ENCODE data around the gene RPL39.

Gene RPL39

GRCh38 chrX:119757979-119758730 is 33.3 kb downstream of the RPL39 start, which contains the start of gene SOWAHD:
SOWAHD (plus strand) TSS chrX:119758588; CDS start chrX:119758668, 80 bp downstream.
- no peak within 1 kb of the TSS for H2AFZ ChIP-seq (ENCODE audit: low read length)
- TF ChIP-seq CTCF (conservative IDR thresholded peaks at IDR 0.05; ENCODE audit: low read length) (no peak), EZH2phosphoT487 (IDR thresholded peaks at IDR 0.05; ENCODE audit: borderline replicate concordance) (no peak)
- H3K4me3 ChIP-seq (ENCODE audit: low read length, poor library complexity, severe bottlenecking), result no peak within 1 kb of the TSS
- H3K9ac ChIP-seq (ENCODE audit: low read depth, low read length, poor library complexity, severe bottlenecking), result no peak within 1 kb of the TSS
- H3F3A ChIP-seq (ENCODE audit: low read depth), result no peaks in the 10 kb centered on the region
- no peaks in the 10 kb centered on the region for H3K27me3 ChIP-seq (ENCODE audit: insufficient read depth, low read length, poor library complexity, severe bottlenecking)
- H4K20me1 ChIP-seq (ENCODE audit: insufficient read depth, low read length, poor library complexity, severe bottlenecking), result no peaks in the 10 kb centered on the region
- no peaks in the 10 kb centered on the region for H3K36me3 ChIP-seq (ENCODE audit: insufficient read depth, low read length)
- no peaks in the 10 kb centered on the region for H3K9me2 ChIP-seq (replicated peaks; ENCODE audit: low read depth, low read length)
- H3K4me1 ChIP-seq (ENCODE audit: insufficient read depth, low read length, poor library complexity, severe bottlenecking), result no peaks in the 10 kb centered on the region
- H3K9me3 ChIP-seq (ENCODE audit: insufficient read depth, low read depth, low read length), result no peaks in the 10 kb centered on the region
- H3K79me2 ChIP-seq (ENCODE audit: insufficient read depth, low read length), result no peaks in the 10 kb centered on the region
- no peak within 1 kb of the TSS for H3K4me2 ChIP-seq (ENCODE audit: low read depth, low read length, poor library complexity, severe bottlenecking)

GRCh38 chrX:119757646-119757978 is 33.8 kb downstream of the RPL39 start:
- TF ChIP-seq CTCF (conservative IDR thresholded peaks at IDR 0.05; ENCODE audit: low read length) (no peak), EZH2phosphoT487 (IDR thresholded peaks at IDR 0.05; ENCODE audit: borderline replicate concordance) (no peak)
- no peaks in the 10 kb centered on the region for H3K9me3 ChIP-seq (ENCODE audit: insufficient read depth, low read depth, low read length)
- H3K79me2 ChIP-seq (ENCODE audit: insufficient read depth, low read length), result no peaks in the 10 kb centered on the region
- H3K9ac ChIP-seq (ENCODE audit: low read depth, low read length, poor library complexity, severe bottlenecking), result no peak overlapping the region
- H3F3A ChIP-seq (ENCODE audit: low read depth), result no peaks in the 10 kb centered on the region
- no peaks in the 10 kb centered on the region for H3K27me3 ChIP-seq (ENCODE audit: insufficient read depth, low read length, poor library complexity, severe bottlenecking)
- H2AFZ ChIP-seq (ENCODE audit: low read length), result no peak overlapping the region
- H3K4me1 ChIP-seq (ENCODE audit: insufficient read depth, low read length, poor library complexity, severe bottlenecking), result no peaks in the 10 kb centered on the region
- H3K4me2 ChIP-seq (ENCODE audit: low read depth, low read length, poor library complexity, severe bottlenecking), result no peak overlapping the region
- H3K9me2 ChIP-seq (replicated peaks; ENCODE audit: low read depth, low read length), result no peaks in the 10 kb centered on the region
- H3K36me3 ChIP-seq (ENCODE audit: insufficient read depth, low read length), result no peaks in the 10 kb centered on the region
- H4K20me1 ChIP-seq (ENCODE audit: insufficient read depth, low read length, poor library complexity, severe bottlenecking), result no peaks in the 10 kb centered on the region
- H3K4me3 ChIP-seq (ENCODE audit: low read length, poor library complexity, severe bottlenecking), result no peak overlapping the region

GRCh38 chrX:119756926-119757635 is 34.3 kb downstream of the RPL39 start:
- Histone ChIP-seq H4K20me1 (ENCODE audit: insufficient read depth, low read length, poor library complexity, severe bottlenecking) (no peaks in the 10 kb centered on the region), H3K4me3 (ENCODE audit: low read length, poor library complexity, severe bottlenecking) (no peak overlapping the region), H3K4me1 (ENCODE audit: insufficient read depth, low read length, poor library complexity, severe bottlenecking) (no peaks in the 10 kb centered on the region), H3K27me3 (ENCODE audit: insufficient read depth, low read length, poor library complexity, severe bottlenecking) (no peaks in the 10 kb centered on the region), H3F3A (ENCODE audit: low read depth) (no peaks in the 10 kb centered on the region), H3K9me2 (replicated peaks; ENCODE audit: low read depth, low read length) (no peaks in the 10 kb centered on the region), H3K9ac (ENCODE audit: low read depth, low read length, poor library complexity, severe bottlenecking) (no peak overlapping the region), H3K36me3 (ENCODE audit: insufficient read depth, low read length) (no peaks in the 10 kb centered on the region), H3K79me2 (ENCODE audit: insufficient read depth, low read length) (no peaks in the 10 kb centered on the region), H2AFZ (ENCODE audit: low read length) (no peak overlapping the region), H3K9me3 (ENCODE audit: insufficient read depth, low read depth, low read length) (no peaks in the 10 kb centered on the region), H3K4me2 (ENCODE audit: low read depth, low read length, poor library complexity, severe bottlenecking) (no peak overlapping the region)
- TF ChIP-seq EZH2phosphoT487 (IDR thresholded peaks at IDR 0.05; ENCODE audit: borderline replicate concordance) (no peak), CTCF (conservative IDR thresholded peaks at IDR 0.05; ENCODE audit: low read length) (no peak)
